ENCODE measurements around the gene CMBL.
"Not testable (repeated sequence)": the region's sequence is repeated elsewhere in the genome, so short reads cannot be mapped to it uniquely, and the experiment has no call there.

The CMBL gene

DNA sequence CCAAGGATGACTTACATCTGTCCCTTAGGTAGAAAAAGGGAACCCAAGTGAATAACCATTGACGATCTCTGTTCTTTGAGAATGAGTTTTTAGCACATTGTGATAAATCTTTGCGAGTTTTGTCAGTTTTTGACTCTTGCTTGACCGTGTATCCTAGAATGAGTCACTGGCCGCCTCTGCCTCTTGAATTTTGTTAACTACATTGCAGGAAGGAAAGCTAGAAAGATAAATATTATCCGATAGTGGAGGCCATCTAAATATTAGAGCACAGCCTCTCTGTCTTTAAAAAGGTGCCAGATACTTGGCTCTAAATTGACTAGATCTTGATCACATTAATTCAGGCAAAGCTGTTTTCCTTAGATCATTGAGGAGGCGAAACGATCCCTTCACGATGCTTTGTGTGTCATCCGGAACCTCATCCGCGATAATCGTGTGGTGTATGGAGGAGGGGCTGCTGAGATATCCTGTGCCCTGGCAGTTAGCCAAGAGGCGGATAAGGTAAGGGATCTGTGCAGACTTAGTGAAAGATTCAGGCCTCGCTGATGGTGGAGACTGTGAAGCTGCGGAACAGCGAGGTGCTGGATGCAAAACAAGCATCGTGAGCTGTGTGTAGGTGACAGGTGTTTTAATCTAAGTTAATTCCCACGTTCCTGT lies 45.5 kb downstream of the CMBL start:
- DNase-seq (ENCODE audit: low read depth in 3 of 3, low spot score in 1 of 3): no peak

DNA sequence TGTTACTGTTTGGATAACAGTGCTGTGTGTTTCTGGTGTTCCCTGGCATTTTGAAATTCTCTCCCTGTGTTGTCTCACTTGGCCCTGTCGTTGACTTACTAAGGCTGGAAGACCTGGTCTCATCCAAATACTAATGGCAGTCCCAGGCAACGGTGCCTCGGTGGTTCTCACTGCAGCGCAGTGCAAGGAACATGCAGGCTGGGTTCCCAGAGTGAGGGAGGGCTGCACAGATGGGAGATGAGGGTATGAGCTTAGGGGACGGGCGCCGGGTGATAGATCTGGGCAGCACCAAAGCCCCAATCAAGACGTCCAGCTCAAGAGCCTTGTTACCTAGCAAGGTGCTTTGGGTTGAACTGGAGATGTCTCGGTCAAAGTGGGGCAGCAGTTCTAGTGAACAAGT lies 46.6 kb downstream of the CMBL start:
- no peak for DNase-seq (ENCODE audit: low read depth in 3 of 3, low spot score in 1 of 3)

DNA sequence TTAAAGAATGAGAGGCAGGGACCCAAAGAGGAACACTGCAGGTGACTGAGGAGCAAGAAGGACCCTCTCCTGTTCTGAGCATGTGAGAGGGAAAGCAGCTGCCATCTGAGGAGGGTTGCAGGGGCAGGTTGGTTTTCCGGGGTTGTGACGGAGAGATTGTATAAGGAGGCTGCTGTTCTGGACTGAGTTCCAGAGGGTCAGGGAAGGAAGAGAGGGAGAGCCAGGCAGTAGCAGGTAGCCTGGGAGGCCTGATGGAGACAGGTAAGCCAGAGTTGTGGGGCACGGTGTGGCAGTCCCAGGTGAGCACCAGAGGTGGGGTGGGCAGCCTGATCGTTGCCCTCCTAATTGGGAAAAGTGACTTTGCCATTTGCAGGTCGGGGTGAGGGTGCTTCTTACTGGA lies 47.8 kb downstream of the CMBL start:
- DNase-seq (ENCODE audit: low read depth in 3 of 3, low spot score in 1 of 3): no peak

DNA sequence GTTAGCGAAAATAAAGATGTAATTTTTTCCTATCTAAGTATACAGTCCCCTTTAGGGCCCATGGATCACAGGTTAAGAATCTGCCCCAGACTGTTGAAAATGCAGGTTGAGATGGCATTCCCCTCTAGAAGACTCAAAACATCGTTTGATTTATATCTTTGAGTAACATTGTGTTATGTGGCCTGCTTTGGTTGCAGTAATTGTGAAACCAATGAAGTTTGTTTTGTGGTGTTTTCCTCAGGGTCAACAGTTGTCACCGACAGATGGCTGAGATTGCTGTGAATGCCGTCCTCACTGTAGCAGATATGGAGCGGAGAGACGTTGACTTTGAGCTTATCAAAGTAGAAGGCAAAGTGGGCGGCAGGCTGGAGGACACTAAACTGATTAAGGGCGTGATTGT lies 49.8 kb downstream of the CMBL start:
- DNase-seq (ENCODE audit: low read depth in 3 of 3, low spot score in 1 of 3): no peak

DNA sequence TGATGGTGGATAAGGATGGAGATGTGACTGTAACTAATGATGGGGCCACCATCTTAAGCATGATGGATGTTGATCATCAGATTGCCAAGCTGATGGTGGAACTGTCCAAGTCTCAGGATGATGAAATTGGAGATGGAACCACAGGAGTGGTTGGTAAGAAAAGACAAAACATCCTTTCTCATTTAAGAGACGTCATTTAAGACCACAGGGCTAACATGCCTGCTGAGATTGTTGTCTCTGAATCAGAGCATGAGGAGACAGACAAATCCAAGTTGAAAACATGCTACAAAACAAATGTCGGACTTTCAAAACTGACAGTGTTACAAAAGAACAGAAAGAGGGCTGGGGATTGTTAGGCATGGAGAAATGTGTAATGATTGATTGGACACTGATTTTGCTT lies 53.0 kb downstream of the CMBL start:
- DNase-seq (ENCODE audit: low read depth in 3 of 3, low spot score in 1 of 3): no peak

DNA sequence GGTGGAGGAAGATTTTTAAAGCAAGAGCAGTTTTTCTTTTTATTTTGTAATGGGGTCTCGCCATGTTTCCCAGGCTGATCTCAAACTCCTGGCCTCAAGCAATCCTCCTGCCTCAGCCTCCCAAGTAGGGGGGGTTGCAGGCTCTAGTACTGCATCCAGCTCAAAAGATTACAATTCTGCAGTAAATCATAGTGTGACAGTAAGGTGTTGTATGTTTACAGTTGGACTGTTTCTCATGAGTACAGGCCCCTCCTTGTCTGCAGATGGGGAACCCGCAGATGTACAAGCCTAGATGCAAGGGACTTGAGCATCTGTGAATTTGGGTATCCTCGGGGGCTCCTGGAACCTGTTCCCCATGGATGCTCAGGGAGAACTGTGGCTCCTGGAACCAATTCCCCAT lies 54.3 kb downstream of the CMBL start:
- no peak for DNase-seq (ENCODE audit: low read depth in 3 of 3, low spot score in 1 of 3)

DNA sequence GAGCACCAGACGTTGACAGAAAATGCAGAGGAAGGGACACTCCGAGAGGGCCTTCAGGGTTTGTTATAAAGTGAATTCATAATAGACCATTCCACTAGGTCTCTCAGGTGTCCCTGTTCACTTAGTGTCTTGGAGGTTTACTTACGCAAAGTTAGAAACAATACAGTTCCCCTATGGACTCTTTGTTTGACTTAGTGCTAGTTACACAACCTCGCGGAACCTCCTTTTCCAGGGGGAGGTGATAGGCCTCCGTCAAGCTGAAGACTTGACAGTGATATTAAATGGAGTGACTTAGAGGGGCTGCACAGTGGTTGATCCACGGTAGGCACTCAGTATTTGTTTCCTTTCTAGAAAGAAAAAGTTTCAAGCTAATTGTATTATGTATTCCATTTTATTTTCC lies 56.3 kb downstream of the CMBL start:
- DNase-seq (ENCODE audit: low read depth in 3 of 3, low spot score in 1 of 3): no peak

DNA sequence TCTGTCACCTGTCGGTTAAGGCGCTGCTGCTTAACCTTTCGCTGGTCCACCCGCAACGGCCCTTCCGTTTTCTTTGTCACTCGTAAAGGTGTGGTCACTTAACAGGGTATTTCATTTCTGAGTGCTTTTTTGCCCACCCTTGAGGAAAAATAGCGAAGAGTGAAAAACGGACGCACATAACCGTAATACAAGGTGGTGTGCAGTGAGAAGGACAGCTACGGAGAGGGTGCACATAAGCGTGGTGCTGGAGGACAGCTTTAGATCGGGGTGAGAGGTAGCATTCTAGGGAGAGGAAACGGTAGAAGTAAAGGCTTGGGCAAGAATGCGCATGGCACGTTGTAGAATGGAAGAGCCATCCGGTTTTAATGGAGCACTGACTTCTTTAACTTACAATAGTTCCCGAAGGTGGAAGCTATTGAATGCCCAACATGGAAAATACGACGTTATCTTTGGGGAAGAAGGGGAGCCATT lies 56.9 kb downstream of the CMBL start:
- DNase-seq (ENCODE audit: low read depth in 3 of 3, low spot score in 1 of 3): peak in 1 of 3 donors; percentile 7

DNA sequence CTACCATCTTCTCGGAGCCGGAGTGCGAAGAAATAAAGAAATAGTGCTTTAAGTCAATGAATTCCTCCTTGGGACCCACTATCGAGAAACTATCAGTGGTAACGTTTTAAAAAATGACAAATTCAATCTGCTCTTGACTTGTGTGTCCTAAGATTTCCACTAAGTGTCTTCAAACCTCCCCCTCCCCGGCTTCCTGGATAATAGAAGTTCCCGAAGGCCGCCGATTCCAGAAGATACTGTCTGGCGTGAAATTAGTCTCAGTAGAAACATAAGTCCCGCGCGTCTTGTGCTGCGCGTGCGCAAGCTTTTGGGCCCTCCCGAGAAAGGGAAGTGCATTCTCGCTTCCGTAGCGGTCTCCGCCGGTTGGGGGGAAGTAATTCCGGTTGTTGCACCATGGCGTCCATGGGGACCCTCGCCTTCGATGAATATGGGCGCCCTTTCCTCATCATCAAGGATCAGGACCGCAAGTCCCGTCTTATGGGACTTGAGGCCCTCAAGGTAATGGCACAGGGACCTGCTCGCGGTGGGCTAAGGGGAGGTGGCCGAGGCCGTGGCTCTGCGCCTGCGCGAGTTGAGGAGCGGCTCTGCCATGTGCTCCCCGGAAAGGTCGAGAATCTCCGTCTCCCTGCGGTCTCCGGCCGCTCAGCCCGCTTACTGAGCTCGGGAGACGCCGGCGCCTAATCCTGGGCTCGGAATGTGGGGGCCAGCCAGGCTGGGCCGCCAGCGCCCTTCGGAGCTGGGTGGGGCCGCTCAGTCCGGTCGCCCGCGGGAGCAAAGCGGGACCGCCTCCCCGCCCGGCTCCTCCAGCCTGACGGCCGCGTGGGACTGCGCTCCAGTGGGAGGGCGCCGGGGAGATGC lies 57.5 kb downstream of the CMBL start, which contains the start of gene CCT5:
TSS of gene CCT5 (plus strand) at position 333 of the 858 bp plus-strand sequence. CDS start at position 394, 61 bp downstream.
- peak; percentile 70 to 79 (median 79) for DNase-seq (ENCODE audit: low read depth in 3 of 3, low spot score in 1 of 3)

DNA sequence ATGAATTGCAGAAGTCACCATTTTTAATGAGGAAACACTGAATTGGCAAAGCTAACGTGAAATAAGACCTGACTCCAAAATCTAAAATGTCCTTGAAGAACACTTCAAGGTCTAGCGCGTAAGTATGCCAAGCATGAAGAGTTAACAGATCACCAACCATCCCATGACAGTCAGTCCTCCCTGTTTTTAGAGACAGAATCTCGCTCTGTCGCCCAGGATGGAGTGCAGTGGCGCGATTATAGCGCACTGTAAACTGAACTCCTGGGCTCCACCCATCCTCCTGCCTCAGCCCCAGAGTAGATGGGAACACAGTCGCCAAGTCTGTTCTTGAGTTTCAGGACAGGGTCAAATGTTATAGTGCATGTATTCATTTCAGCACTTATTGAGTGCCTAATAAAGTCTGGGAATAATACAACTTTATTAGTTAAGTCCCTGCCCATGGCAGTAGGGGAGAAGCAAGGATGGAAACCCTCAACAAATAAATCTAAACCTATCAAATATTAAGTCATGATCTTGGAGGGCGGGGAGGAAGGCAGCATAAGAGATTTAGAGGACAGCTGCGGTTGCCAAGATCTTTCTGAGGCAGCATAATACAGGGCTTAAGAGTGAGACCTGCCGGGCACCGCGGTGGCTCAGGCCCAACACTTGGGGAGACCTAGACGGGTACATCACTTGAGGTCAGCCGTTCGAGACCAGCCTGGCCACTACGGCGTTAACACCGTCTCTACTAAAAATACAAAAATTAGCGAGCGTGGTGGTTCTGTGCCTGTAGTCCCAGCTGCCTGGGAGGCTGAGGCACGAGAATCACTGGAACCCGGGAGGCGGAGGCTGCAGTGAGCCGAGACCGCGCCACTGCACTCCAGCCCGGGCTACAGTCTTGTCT lies 59.1 kb downstream of the CMBL start:
- no peak for DNase-seq (ENCODE audit: low read depth in 3 of 3, low spot score in 1 of 3)

DNA sequence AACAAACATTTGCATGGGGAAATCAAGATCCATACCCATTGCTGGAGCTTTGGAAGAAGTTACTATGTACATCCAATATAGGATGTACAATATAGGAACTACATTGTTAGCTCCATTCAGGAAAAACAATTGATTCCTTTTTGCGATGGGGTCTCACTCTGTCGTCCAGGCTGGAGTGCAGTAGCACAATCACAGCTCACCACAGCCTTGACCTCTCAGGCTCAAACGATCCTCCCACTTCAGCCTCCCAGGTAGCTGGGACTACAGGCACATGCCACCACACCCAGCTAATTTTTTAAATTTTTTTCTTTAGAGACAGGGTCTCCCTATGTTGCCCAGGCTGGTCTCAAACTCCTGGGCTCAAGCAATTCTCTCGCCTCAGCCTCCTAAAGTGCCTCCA lies 60.5 kb downstream of the CMBL start:
- DNase-seq (ENCODE audit: low read depth in 3 of 3, low spot score in 1 of 3): not testable (repeated sequence)

DNA sequence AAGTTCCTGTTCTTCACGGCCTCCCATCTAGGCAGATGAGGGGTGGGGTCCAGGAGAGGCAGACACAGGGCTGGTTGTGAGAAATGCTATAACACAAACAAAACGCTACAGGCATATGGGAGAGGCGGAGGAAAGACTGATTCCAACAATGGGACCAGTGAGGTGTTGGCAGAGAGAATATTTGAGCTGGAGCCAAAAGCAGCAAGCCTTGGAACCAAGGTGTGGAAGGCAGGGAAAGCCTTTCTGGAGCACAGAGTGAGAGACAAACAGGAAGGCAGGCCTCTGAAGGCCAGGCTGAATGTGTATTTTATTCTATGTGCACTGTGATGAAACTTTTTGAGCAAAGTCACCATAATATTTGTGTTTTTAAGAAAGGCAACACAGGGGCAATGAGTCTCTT lies 60.9 kb downstream of the CMBL start:
- DNase-seq (ENCODE audit: low read depth in 3 of 3, low spot score in 1 of 3): no peak

DNA sequence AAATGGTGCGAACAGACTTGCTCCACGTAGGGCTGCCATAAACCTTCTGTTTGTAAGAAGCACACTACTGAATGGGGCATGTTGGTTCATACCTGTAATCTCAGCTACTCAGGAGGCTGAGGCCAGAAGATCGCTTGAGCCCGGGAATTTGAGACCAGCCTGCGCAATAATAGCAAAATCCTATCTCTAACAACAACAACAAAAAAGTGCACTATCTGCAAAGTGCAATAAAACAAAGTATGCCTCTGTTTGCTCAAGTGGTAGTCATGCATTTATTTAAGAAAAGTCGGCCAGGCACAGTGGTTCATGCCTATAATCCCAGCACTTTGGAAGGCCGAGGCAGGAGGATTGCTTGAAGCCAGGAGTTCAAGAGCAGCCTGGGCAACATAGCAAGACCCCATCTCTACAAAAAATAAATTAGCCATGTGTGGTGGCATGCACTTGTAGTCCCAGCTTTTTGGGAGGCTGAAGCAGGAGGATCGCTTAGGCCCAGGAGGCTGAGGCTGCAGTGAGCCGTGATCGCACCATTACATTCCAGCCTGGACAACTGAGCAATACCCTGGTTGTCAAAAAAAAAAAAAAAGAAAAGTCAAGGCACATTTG lies 63.3 kb downstream of the CMBL start:
- no peak for DNase-seq (ENCODE audit: low read depth in 3 of 3, low spot score in 1 of 3)

DNA sequence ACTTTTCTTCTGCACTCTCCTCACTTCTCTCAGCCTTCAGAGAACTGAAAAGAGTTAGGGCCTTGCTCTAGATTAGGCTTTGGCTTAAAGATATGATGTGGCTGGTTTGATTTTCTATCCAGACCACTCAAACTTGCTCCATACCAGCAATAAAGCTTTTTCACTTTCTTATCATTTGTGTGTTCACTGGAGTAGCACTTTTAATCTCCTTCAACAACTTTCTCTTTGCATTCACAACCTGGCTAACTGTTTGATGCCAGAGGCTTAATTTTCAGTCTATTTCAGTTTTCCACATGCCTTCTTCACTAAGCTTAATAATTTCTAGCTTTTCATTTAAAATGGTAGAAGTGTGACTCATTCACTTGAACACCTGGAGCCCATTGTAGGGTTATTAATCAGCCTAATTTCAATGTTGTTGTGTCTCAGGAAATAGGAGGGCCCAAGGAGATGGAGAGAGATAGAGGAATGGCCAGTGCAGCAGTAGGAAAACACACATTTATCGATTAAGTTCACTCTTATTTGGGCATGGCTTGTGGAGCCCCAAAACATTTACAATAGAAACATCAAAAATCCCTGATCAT lies 64.0 kb downstream of the CMBL start:
- DNase-seq (ENCODE audit: low read depth in 3 of 3, low spot score in 1 of 3): no peak

DNA sequence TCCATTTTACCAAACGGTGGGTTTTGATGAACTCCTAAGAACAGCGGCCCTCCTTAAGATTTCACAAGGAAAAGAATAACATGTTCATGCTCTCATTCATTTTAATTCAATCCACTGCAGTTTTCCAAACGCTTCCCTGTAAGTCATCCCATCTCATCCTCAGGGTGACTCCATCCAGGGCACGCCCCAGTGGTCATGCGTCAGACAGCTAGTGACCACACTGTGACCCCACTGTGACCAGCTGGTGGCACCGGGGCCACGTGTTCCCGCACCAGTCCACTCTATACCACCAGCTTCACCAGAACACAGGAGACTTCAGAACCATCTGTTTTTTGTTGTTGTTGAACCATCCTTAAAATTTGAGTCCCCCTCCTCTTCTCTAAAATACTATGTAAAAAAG lies 72.4 kb downstream of the CMBL start:
- no peak for DNase-seq (ENCODE audit: low read depth in 3 of 3, low spot score in 1 of 3)

DNA sequence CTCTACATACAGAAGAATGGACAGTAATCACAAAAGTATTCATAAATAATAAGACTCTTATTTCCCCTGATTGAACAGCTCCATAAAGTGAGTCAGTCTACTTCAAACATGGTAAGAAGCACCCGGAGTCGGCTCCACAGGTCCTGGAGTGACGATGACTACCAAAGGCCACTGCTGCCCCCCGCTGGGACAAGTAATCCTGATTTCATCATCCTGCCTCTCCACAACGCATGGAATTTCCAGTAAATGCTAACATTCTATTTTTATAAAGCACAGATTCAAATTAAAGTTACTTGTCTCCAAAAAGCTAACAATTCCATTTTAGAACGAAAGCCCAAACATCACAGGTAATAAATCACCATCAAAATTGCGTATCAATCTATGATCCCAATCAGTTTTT lies 74.2 kb downstream of the CMBL start:
- no peak for DNase-seq (ENCODE audit: low read depth in 3 of 3, low spot score in 1 of 3)

DNA sequence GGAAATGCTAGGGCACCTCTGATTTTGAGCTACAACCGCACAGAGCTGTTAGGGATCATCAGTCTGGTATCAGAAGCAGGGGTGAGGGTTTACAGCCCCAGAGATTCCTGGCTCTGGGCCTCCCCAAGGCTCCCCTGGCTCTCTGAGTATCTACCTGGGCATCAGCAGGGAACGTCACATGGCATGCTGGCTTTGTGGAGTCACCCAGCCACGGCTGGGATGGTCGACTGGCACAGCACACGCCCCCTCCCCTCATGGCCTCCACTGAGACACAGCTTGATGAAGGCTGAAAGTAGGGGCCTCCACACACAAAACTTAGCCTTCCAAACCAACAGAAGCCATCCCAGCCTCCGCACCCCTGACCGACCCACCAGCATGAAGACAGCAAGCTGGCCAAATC lies 74.7 kb downstream of the CMBL start:
- no peak for DNase-seq (ENCODE audit: low read depth in 3 of 3, low spot score in 1 of 3)

DNA sequence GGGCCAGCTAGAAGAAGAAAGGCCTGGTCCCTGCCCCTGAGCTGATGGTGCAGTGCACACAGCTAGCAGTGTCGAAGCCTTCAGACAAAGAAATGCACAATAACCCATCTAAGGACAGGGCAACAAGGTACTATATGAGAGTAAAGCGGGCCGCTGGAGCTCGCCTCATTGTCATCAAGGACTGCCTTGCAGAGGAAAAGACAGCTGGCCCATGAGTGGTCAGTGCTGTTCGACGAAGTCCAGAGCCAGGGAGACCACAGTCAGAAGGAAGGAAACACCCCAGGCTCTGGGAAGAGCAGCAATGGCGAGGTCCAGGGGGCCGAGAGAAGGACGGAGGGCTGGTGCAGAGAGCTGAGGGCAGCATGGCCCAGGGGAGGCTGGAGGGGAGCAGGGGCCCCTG lies 75.3 kb downstream of the CMBL start:
- DNase-seq (ENCODE audit: low read depth in 3 of 3, low spot score in 1 of 3): no peak

DNA sequence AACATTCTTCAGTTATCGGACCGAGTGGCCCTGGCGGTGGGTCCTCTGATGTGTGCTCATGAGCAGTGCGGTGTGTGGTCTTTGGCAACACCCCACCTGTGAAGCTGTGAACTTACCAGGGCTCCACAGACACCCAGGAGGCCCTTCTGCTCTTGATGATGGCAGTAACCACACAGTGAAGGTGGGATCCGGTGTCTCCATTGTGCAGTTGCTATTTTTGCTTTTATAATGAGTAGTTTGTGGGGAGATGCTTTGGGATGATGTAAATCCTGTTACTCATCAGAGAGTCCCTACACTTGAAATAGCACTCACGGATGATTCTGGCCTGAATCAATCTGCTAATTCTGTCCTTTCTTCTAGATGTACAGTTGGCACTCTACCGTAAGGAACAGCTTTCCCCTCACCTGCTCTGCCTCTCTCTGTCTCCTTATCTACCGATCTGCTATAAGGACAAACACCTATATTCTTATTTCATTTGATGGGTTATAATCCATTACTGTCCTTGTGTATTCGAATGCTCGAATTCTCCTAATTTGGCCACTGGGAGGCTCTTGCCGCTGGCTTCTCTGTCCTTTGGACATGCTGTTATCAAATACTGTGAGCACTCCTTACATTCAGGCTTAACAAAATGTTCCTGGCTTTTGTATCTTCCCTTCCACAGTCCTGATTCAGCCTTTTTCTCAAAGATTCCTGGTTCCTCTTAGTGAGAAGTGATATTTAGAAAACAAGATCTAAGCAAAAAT lies 78.2 kb downstream of the CMBL start:
- DNase-seq (ENCODE audit: low read depth in 3 of 3, low spot score in 1 of 3): no peak

DNA sequence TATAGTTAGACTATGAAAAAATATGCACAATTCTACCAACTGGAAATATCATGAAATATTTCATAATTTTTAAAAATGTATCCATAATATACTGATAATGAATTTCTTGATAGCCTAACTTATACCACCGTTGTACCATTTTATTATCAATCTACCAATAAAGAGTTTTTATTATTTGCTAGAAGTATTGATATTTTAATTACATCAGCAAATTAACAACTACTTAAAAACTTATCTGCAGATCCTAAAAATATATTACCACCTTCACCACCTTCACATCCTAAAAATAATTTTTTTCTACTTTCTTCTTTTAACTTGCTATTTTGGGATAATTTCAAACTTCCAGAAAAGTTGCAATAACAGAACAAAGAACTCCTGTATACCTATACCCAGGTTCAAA lies 79.4 kb downstream of the CMBL start:
- DNase-seq (ENCODE audit: low read depth in 3 of 3, low spot score in 1 of 3): no peak

Measured in stimulated activated CD4-positive, alpha-beta T cell treated with anti-CD3 and anti-CD28 coated beads, TNF-alpha, amount 100 ng/mL, for 1 hour (primary cell).